ENCODE results near the gene TMEM184B. TPM values are rescaled to one million over a fixed set of nuclear protein-coding genes. Genes with fewer than 3 reads are reported as not detected.

Gene TMEM184B
- total and polyA plus RNA-seq, 2 donors from 2014 or later: 22.9 to 54.1 TPM

DNA sequence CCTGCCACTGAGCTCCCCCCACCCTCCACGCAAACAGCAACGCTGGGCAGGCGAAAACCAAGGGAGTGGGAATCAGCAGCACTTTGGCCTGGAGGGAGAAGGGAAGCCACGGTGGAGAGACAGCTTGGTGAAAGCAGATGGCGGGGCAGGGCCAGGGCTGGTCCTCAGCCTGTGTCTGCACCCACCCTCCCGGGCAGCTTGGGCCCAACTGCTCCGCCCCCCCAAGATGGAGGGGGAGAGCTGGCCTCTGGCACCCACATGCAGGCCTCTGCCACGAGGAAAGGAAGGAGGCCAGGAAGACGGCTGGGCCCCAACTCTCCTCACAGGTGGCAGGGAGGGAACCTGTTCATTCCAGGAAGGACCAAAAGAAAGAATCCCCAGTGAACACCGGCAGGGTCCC lies 53.2 kb downstream of the TMEM184B start:
- Histone ChIP-seq H3K27ac (ENCODE audit: low read depth in 2 of 2, low read length in 2 of 2) (peak overlapping the region; percentile 40 to 92), H3K9me3 (ENCODE audit: control insufficient read depth in 2 of 3, insufficient read depth in 1 of 3, low read length in 3 of 3) (no peaks in the 10 kb centered on the region), H3K36me3 (ENCODE audit: control insufficient read depth in 2 of 3, insufficient read depth in 3 of 3, low read length in 3 of 3) (peaks cover 0 to 2% (median 0%) of the 10 kb centered on the region in 3 donors), H3K9ac (ENCODE audit: low read length in 3 of 3) (peak overlapping the region in 1 of 3 donors; percentile 2), H3K4me1 (ENCODE audit: control insufficient read depth in 2 of 3, insufficient read depth in 2 of 3, low read depth in 1 of 3, low read length in 3 of 3) (peaks cover 0 to 15% (median 12%) of the 10 kb centered on the region in 3 donors), H3K27me3 (ENCODE audit: control insufficient read depth, insufficient read depth, low read length) (no peaks in the 10 kb centered on the region), H3K4me3 (ENCODE audit: low read length in 3 of 3) (no peak overlapping the region)
- FAIRE-seq (no peak), DNase-seq (no peak)
- no peak for TF ChIP-seq CTCF (IDR thresholded peaks at IDR 0.05; ENCODE audit: borderline replicate concordance, extremely low read depth, insufficient read depth)
- intact Hi-C loops (cut with DNase I): no loop called here

- Histone ChIP-seq H3K9me3 (ENCODE audit: control insufficient read depth in 2 of 3, insufficient read depth in 1 of 3, low read length in 3 of 3) (no peaks in the 10 kb centered on the region), H3K9ac (ENCODE audit: low read length in 3 of 3) (peak overlapping the region in 1 of 3 donors; percentile 67), H3K4me1 (ENCODE audit: control insufficient read depth in 2 of 3, insufficient read depth in 2 of 3, low read depth in 1 of 3, low read length in 3 of 3) (peaks cover 0 to 18% (median 15%) of the 10 kb centered on the region in 3 donors), H3K36me3 (ENCODE audit: control insufficient read depth in 2 of 3, insufficient read depth in 3 of 3, low read length in 3 of 3) (no peaks in the 10 kb centered on the region), H3K4me3 (ENCODE audit: low read length in 3 of 3) (no peak overlapping the region), H3K27ac (ENCODE audit: low read depth in 2 of 2, low read length in 2 of 2) (peak overlapping the region; percentile 87 to 92), H3K27me3 (ENCODE audit: control insufficient read depth, insufficient read depth, low read length) (no peaks in the 10 kb centered on the region)
- intact Hi-C loops (cut with DNase I): no loop called here
- FAIRE-seq: no peak
- peak; percentile 80 to 96 (median 82) for DNase-seq
- TF ChIP-seq CTCF (IDR thresholded peaks at IDR 0.05; ENCODE audit: borderline replicate concordance, extremely low read depth, insufficient read depth): no peak
These were observed 53.9 kb downstream of the TMEM184B start for GRCh38 chr22:38218661-38219622.

GRCh38 chr22:38215156-38216038 lies 57.4 kb downstream of the TMEM184B start:
- Histone ChIP-seq H3K27ac (ENCODE audit: low read depth in 2 of 2, low read length in 2 of 2) (no peak overlapping the region), H3K27me3 (ENCODE audit: control insufficient read depth, insufficient read depth, low read length) (no peaks in the 10 kb centered on the region), H3K4me3 (ENCODE audit: low read length in 3 of 3) (no peak overlapping the region), H3K4me1 (ENCODE audit: control insufficient read depth in 2 of 3, insufficient read depth in 2 of 3, low read depth in 1 of 3, low read length in 3 of 3) (peaks cover 0 to 18% (median 15%) of the 10 kb centered on the region in 3 donors), H3K9ac (ENCODE audit: low read length in 3 of 3) (no peak overlapping the region), H3K36me3 (ENCODE audit: control insufficient read depth in 2 of 3, insufficient read depth in 3 of 3, low read length in 3 of 3) (no peaks in the 10 kb centered on the region), H3K9me3 (ENCODE audit: control insufficient read depth in 2 of 3, insufficient read depth in 1 of 3, low read length in 3 of 3) (no peaks in the 10 kb centered on the region)
- FAIRE-seq: no peak
- peak in 1 of 5 donors; percentile 47 for DNase-seq
- TF ChIP-seq CTCF (IDR thresholded peaks at IDR 0.05; ENCODE audit: borderline replicate concordance, extremely low read depth, insufficient read depth): no peak
- intact Hi-C loops (cut with DNase I): no loop called here
